Measurements from ENCODE around the gene ERRFI1.

The ERRFI1 gene

DNA sequence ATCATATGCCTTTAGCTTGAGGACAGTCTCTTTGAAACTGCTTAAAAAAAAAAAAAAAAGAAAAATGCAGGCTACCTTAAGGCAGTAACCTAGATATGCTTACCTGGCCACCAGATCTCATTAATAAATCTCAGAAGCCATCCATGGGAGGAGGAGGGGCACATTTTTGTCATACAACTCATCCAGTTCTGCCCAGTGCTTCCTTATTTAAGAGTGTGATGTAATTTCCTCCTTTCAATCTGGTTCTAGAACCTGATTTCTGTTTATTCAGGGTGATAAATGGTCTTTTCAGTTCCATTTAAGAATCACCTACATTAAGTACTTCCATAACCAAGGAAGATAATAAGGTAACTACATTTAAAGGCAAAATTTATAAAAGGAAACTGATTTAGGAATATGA is 6.1 kb downstream of the ERRFI1 start:
- DNase-seq (ENCODE audit: low read depth in 3 of 3, low spot score in 1 of 3): no peak

GRCh38 chr1:8019229-8019620 is 6.9 kb downstream of the ERRFI1 start:
- no peak for DNase-seq (ENCODE audit: low read depth in 3 of 3, low spot score in 1 of 3)

DNA sequence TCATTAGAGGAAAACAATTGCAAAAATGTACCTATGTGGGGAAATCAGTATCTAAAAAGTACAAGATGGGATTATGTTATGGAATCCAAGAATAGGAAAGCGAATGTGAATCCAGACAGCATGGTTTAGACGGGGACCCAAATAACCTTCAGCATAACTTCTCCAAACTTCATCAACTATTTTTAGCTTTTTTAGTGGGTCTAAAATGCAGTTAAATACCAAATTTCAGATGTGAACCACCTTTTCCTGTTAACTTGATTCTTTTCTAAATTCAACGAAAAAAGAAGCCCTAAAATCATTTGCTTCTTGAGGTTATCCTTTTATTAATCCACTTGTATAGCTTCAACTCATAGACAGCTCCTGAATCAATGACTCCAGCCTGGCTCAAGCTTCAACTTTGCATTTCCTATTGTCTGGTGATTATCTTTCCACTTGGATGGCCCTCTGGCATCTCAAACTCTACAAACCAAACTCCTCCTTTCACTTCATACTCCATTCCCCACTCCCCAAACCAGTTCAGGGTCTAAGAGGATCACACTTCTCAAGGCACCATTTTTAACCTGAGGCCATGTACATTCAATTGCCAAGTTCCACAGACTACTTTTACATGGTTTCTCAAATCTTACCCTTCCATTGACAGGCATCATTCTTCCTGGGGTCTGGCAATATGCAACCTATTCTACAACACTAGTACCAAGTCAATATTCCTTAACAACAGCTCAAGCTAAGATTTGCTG is 7.4 kb downstream of the ERRFI1 start:
- DNase-seq (ENCODE audit: low read depth in 3 of 3, low spot score in 1 of 3): no peak

- no peak for DNase-seq (ENCODE audit: low read depth in 3 of 3, low spot score in 1 of 3)
Observed at GRCh38 chr1:8017495-8018197, 8.5 kb downstream of the ERRFI1 start.

DNA sequence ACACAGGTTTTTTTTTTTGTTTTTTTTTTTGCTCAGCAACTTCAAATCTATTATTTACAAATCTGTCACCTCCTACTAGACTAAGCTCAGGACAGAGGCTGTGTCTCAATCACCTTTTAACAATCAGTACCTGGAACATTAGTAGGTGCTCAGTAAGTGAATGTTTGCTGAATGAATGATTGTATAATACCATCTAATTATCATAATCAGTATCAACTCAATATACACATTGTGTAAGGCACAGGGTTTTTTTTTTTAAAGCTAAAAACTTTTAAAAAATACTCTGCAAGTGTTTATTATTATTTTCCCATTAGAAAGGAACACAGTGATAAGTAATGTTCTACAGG is 9.2 kb downstream of the ERRFI1 start:
- no peak for DNase-seq (ENCODE audit: low read depth in 3 of 3, low spot score in 1 of 3)

DNA sequence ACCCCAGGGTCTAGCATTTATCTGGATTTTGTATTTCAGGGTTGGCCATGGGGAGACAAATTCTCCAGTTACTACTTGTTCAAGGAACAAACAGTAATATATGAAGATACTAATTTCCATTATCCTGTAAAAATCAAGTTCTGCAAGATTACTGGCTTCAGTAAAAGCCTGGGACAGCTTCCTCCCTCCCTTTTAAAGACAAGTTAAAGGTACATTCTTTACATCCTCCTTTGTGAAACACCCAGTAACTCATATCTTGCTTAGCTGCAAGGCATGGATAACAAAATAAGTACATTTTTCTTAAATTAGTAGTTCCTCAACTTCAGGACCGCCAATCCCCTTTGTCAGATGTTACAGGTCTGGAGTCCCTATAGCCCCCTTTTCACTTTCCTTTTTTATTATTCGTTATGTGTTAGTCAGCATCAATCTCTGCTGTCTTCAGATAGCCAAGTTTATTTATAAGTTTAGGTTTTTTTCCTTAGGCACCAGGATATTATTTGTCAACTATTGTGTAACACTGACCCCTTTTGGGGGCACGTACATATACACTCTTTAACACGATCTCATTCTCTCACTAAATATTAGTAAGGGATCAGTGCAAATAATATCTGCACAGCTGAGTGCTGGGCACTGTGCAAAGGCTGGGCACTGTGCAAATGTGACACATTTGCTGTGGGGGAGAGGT is 9.8 kb downstream of the ERRFI1 start:
- no peak for DNase-seq (ENCODE audit: low read depth in 3 of 3, low spot score in 1 of 3)

GRCh38 chr1:8015809-8016165 is 10.3 kb downstream of the ERRFI1 start:
- DNase-seq (ENCODE audit: low read depth in 3 of 3, low spot score in 1 of 3): no peak

DNA sequence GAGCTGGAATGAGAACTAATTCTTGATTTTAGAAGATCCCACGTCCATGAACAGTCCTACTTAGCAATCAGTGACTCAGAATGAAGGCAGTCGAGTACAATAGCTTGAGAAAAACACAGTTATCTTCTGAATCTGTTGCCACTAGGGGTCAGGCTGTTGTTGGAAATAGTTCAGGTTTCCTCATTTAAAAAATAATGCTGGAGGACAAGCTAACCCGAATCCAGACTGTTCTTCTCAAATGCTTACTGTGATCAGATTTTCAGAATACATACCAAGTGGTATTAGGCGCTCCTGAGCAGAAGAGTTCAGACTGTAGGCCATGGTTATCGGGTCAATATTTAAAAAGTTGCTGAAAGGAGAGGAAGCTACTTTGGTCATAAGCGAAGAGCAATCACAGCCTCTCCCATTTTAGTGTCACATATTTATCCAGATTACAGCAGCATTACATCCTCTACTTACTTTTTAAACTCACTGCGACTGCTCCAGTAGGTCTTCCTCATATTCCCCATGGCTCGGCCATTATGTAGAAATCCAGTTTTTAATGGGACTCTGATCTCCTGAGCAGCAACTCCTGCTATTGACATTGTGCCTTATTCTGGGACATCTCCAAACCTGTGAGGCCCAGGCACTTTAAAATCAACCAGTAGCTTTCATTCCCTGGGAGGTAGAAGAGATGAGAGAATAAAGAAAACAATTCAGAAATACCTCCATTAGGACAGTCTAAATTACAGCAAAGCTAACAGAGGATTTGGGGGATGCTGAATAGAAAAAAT is 10.9 kb downstream of the ERRFI1 start:
- DNase-seq (ENCODE audit: low read depth in 3 of 3, low spot score in 1 of 3): no peak

DNA sequence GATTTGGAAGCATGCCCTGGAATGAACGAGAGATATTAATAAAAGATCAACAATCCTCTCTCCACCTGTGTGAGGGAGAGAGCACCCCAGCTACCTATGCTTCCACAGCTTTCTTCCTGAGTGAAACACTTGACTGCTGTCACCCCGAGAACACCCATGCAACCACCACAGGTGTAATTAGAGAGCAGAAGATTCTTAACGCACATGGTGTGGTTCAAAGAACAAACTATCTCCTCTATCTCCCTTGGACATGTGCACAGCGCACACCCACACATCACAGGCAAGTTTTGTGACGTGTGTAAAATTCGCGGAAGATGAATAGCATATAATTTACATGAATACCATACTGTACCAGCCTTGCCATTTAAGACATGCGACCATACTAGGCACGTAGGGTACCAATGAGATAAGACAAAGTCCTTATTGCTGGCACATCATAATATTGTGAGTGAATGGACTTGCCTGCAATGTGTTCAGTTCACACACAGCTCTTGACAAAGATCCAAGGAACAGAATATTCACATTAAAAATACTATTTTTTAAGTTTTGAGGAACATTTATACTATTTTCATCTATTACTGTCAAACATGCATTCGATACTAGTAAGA is 11.6 kb downstream of the ERRFI1 start:
- no peak for DNase-seq (ENCODE audit: low read depth in 3 of 3, low spot score in 1 of 3)

GRCh38 chr1:8013800-8014199 is 12.3 kb downstream of the ERRFI1 start:
- no peak for DNase-seq (ENCODE audit: low read depth in 3 of 3, low spot score in 1 of 3)

GRCh38 chr1:8013399-8013798 is 12.7 kb downstream of the ERRFI1 start:
- no peak for DNase-seq (ENCODE audit: low read depth in 3 of 3, low spot score in 1 of 3)

GRCh38 chr1:8012955-8013354 is 13.2 kb downstream of the ERRFI1 start:
- no peak for DNase-seq (ENCODE audit: low read depth in 3 of 3, low spot score in 1 of 3)

- no peak for DNase-seq (ENCODE audit: low read depth in 3 of 3, low spot score in 1 of 3)
Observed at GRCh38 chr1:8011923-8012858, 13.9 kb downstream of the ERRFI1 start.

DNA sequence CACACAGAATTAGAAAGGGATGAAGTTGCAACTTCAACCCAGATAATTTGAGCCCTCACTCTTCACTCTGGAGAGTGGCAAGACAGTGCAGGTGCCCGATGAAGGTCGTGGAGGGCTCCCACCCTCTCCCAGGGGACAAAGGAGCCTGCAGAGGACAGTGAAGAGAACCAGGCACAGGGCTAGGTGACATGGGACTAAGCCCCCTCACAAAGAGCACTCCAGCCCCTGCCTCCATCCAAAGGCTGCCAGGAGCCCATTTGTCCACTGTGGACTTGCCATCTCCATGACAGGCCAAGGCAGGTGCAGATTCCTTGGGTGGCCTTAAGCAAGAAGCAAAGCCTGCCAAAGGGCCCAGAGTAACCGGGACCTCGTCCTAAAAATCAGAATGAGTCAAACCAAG is 15.1 kb downstream of the ERRFI1 start:
- no peak for DNase-seq (ENCODE audit: low read depth in 3 of 3, low spot score in 1 of 3)

DNA sequence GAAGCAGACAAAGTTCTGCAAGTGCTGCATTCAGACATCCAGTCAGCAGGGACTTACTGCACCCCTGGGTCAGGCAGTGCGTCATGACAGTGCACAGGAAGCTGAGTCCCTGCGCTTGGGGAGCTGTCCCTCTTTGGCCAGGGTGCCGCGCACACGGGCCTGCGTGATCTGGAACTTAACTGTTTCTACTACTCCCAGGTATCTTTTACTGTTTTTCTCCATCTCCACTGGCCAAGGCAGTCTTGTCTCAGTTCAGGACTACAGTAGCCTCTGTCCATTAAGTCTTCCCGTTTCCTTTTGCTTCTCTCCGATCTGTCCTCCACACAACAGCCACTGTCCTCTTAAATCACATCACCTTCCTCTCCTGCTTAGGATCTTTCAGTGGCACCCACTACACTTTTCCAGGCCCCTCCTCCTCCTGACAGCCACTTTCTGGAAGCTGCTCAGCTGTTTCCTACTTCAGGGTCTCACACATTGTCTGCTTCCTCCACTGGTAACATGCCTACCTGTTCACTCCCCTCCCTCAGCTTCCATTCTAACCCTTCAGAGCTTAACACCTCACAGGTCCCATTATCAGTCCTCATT is 15.9 kb downstream of the ERRFI1 start:
- no peak for DNase-seq (ENCODE audit: low read depth in 3 of 3, low spot score in 1 of 3)

GRCh38 chr1:8009043-8010002 is 16.8 kb downstream of the ERRFI1 start:
- DNase-seq (ENCODE audit: low read depth in 3 of 3, low spot score in 1 of 3): no peak

GRCh38 chr1:8006037-8006963 is 19.8 kb downstream of the ERRFI1 start:
- DNase-seq (ENCODE audit: low read depth in 3 of 3, low spot score in 1 of 3): no peak

Measured in stimulated activated CD4-positive, alpha-beta T cell treated with anti-CD3 and anti-CD28 coated beads, TNF-alpha, amount 100 ng/mL, for 1 hour (primary cell).